GOT3 (cell line): ENCODE measurements around the gene MYRIP.
"Not testable (repeated sequence)": the region's sequence is repeated elsewhere in the genome, so short reads cannot be mapped to it uniquely, and the experiment has no call there.

ENCODE experiments used
- DNase-seq: peaks from one replicate; lab custom pipeline; 2025; ENCODE audit warnings: mixed read lengths; lab: John Stamatoyannopoulos, UW

The MYRIP gene

DNA sequence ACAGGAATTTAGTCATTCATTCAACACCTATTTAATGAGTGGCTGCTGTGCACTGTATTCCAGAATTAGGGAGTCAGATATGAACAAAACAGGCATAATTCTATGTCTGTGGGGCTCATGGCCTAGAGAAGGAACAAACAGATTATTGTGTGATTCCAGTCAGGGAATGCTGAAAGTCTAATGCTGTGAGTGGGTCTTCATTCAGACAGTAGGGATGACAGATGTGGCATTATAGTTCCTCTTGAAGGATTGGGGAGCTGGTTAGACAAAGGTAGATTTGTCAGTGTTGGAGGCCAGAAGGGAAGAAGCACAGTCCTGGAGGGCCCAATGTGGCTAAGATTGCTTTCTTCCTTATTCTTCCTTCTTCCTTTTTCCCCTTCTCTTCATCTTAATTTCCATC lies 273.7 kb downstream of the MYRIP start:
- no peak for DNase-seq

DNA sequence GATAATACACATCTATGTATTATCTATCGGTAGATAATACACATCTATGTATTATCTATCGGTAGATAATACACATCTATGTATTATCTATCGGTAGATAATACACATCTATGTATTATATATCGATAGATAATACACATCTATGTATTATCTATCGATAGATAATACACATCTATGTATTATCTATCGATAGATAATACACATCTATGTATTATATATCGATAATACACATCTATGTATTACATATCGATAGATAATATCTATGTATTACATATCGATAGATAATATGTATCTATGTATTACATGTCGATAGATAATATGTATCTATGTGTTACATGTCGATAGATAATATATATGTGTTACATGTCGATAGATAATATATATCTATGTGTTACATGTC lies 275.0 kb downstream of the MYRIP start:
- DNase-seq = not testable (repeated sequence)

DNA sequence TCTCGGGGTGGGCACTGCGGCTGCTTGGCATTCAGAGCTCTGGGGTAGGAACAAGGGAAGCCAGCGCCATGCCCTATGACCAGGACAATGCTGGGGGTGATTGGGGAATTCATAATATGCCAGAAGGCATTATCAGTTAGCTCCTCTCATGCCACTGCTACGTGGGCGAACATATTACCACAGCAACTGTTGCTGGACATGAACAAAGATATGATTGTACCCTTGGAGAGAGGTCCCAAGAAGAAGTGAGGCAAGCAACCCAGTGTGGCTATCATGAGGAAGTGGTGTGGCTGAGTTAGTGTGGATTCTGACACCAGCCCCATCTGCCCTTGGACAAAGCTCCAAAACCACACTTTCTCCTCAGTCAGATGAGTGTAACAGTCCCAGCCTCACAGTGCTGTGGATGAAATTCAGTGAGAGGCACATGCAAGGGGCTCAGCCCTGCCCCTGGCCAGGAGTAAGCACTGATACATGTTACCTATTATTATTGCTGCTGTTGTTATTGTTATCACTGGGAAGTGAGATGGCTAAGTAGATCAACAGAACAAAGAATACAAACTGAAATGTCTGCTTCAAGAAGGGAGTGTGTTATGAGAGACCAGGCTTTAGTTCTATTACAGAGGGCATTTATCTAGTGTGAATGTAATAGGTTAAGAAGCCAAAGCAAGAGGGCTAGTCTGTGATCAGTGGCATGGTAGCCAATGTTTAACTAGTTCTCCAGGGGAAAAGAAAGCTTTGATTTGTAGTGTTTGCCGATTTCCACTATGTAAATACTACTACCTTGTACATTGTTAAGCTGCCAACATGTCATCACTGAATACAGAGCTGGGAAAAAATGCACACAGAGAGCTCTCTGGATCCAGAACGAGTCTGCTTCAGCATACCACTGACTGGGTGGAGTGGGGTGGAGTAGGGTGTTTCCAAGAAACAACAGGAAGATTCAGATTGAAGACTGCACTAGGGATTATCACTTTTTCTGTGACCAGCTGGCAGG lies 277.8 kb downstream of the MYRIP start:
- DNase-seq = no peak

DNA sequence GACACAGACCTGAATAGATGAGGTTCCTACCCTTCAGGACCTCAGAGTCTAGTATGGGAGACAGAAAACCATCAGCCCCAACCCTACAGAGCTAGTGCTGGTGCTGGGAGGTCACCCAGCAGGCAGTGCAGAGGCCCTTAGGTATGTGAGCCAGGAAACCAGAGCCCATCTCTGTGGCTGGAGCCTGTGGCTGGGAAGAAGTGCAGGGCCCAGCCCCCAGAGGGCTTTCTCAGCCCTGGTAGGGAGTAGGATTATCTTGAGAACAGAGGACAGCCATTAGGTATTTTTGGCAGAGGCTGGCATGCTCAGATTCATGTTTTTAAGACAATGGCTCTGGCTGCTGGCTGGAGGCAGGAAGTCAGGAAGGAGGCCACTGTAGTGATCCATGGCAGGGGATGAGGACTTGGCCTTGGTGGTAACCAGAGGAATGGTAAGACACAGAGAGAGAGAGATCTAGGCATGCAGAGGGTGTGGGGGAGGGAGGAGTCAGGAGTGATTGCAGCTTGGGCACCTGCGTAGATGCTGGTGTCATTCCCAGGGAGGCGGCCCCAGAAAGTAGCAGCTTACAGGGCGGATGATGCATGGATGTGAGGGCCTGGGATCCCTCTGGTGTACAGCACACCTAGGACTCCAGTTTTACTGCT lies 279.2 kb downstream of the MYRIP start:
- no peak for DNase-seq

DNA sequence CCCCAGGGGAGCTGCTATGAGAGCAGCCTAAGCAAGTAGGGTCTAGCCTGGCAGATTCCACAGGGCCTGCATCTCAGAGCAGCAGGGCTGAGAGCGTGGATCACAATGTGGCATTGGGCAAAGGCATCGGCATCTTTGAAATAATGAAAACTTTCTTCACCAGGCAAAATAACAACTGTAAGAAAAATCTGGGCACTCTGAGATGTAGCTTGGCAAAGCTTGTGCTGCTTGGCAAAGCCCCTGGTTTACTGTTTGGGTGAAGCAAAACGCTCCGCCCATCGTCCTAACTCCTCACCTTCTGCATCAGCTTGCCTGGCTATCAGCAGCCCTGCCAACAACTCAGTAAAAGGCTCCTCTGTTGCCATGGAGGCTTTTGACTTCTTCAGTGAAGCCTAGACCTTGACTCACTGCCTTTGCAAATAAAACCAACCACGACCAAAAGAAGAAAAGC lies 287.3 kb downstream of the MYRIP start:
- no peak for DNase-seq

DNA sequence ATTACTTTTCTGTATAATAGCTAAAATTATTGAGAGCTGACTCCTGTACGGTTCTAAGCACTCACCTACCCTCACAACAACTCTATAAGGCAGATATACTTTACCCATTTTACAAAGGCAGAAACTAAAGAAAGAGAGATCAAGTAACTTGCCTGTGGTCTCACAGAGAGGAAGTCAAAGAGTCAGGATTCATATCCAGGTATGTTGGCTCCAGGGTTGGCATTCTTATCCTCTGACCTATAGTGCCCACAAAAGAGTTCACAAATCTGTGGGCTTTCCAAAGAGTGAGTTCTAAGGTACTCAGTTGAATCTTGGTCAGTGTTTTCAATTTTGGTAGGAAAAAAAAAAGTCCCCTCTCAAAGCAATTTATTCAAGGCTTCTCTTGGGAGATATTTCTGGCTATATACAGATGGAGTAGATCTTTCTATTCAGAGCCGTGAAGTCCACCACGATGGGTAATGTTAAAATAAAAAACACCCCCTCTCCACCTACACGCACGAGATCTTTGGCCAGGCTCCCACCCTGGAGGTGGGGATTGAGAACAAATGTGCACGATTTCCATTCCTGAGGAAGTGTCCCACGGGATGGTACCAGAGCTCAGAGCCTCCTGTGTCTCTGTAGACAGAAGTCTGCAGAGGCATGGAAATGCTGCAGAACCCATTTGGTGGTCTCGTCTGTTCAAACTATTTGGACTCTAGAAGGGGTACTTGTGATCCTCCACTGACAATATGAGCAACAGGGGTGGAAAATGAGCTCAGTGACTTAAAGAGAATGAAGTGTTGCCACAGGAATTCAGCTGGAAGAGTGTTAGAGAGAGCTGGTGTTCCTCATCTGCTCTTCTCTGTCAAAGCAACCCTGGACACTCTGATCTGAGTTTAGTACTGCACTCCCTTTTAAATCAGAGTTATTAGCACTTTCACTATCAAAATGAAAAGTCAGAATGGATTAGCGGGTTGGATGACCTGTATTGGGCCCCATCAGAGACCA lies 288.0 kb downstream of the MYRIP start:
- no peak for DNase-seq

DNA sequence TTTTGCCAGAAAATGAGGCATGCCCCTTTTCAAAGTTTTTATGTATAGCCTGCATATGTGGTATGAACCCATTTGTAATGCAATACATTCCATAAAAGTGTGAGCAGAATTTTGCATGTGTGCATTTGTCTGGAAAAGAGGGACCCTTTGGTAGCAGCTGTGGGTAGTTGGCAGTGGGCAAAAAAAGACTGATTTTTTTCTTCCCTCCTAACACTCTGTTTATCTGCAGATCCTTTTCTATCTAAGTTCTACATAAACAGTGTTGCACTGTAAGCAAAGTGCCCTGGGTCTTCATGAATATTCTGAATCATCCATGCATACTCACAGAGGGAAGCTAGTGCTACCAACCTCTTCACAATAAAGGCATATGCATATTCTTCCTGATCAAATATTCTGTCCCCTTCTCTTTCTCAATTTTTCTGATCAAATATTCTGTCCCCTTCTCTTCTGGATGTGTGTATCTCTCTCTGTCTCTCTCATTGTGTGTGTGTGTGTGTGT lies 288.9 kb downstream of the MYRIP start:
- DNase-seq = no peak

DNA sequence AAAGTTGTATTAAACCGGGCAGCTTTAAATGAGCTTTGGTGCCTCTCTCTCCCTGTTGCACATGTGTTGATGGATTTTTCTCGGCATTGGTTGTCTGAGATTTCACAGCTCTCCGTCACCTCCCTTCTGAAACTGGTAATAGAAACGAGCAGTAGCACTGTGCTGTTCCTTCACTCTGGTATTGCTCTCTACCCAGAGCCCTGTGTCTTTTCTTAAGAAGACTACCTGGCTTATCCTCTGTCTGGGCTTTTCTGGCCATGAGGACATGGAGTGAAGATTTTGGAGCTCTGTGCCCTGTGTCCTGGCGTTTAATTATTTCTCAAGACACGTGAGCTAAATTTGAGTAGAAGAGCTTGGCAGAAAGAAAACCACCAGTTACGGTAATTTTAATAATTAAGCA lies 290.5 kb downstream of the MYRIP start:
- DNase-seq = no peak

DNA sequence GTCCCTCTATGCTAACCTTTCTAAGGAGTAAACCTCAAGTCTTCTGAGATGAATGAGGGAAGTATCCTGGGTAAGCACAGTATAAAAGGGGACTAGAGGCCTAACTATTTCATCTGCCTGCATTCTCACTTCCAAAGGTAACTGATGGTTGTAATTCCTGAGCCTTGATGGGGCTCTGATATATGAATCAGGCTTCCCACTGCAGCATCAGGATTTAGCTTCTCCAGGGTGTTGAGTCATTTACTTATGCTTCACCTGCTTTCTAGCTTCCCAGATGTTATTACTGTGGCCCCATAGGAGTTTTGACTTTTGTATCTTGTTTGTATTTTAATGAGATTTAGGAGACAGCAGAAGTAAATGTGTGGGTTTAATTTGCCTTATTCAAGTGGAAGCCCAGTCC lies 292.8 kb downstream of the MYRIP start:
- DNase-seq = no peak

DNA sequence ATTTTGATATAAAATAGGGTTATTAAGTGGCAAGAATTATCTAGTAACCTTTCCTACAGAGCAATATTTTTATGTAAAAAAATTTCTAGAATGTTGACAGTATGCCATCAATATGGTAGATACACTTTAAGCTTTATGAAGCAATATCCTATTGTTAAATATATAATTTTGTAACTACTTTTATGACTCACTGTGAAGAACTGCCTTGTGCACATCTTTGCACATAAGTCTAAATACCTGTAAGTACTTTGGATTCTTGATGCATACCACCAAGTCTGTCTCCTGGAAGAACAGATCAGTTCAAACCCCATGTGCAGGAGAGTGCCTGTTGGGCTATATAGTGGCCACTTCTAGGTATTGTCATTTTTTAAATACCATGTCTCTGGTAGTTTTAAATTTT lies 294.4 kb downstream of the MYRIP start:
- DNase-seq = no peak

DNA sequence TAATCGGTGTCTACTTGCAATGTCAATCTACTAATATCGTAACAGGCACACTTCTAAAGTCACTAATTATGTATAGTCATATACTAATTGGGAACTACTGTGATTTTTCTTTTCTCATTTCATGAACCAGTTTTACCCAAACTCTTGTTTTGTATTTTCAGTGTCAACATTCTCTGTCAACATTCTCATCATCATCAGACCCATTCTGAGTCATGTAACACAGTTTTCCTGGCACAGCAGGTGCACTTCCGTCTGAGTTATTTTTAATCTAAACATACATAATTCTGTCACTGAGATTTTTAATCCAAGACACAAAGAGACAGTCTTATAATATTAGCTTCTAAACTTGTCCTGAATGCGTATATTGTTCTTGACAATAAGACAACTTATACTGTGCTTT lies 295.0 kb downstream of the MYRIP start:
- DNase-seq = no peak

DNA sequence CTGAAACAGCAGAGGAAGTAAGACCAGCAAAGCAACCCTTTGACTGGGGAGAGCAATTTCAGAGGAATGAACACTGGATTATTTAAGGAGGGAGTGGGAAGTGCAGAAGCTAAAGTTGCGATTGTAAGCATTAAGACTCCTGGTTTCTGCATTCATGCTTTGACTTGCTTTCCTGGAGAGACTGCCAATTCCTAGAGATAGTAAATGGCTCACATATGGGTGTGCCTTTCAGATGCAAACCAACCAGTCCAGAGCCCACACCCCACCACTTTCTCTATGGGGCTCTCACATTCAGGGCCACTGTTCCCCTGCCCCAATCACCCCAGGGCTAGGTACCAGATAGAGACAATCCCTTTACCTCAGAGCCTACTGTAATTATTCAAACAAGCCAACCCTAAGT lies 299.2 kb downstream of the MYRIP start:
- no peak for DNase-seq

DNA sequence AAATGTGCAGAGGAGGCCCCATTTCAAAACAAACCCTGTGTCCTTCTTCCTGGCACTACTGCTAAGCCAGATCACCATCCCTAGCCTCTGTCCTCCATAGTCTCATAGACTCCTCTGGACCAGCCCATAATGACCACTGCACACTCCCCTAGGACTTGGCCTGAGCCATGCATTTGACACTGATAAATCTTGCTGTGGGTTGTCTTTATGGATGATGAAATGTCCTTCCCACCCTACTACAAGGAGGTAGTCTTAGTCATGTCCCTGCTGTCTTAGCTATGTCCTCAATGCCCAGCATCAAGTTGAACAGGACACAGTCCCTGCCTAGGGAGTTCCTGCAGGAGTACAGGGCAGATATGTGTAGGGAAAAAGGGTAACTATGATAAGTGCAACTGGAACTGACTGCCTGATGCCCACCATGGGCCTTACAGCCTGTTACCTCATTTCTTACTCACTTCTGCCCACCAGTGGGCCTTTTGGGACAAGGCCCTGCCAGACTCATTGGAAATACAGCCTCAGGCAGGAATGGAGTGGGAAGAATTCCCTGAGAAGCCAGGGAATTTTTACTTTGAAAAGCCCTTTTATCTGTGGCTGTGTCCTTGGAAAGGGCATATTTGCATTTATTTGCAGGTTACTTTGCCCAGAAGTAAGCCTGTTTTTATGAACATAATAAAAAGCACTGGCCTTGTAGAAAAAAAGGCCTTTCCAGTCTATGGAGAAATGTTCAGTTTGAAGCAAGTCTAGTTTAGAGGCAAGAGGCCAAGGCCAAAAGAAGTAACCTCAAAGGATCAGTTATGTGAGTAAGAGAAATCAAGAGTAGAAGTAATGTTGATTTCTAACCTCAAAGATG lies 300.5 kb downstream of the MYRIP start:
- DNase-seq = no peak

DNA sequence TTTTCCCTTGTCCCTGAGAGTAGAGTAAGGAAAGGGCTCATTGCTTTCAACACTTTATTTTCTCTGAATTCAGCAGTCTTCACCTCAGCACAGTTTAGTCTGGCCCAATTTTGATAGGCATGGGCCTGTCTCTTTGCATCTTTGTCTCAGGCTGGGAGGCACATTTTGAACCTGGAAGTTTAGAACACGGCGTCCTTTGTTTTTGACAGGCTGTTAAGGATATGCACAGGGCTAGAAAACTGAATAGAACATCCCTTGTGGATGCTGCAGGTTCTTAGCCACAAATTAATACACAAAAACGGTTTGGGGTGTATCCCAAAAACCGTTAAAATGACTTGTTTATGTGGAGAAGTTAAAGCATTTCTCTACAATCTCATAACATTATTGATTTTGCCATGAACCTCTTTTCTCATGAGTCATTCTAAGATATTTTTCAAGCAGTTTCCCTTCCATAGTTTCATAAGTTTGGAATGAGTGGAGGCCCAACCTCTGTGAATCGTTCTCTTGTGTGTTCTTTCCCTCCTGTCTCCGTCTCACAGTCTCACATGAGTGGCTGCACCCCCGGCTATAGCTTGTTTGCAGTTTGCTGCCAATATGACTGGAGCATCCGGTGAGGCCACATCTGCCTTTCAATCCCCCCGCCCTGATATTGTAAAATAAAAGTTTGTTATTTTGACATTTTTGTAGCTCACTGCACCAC lies 307.2 kb downstream of the MYRIP start:
- no peak for DNase-seq

DNA sequence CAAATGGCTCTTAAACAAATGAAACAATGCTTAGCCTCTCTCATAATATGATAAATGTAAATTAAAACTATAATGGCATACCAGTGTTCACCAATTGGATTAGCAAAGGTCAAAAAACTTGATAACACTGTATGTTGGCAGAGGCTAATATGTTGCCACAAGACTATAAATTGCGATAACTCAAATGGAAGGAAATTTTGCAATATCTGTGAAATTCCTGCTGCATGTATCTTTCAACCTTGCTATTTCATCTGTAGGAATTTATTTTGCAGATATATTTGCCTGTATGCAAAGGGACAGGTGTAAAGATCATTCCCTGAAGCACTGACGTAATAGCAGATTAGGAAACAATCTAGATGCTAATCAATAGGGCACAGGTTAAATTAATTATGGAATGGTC lies 308.7 kb downstream of the MYRIP start:
- no peak for DNase-seq

DNA sequence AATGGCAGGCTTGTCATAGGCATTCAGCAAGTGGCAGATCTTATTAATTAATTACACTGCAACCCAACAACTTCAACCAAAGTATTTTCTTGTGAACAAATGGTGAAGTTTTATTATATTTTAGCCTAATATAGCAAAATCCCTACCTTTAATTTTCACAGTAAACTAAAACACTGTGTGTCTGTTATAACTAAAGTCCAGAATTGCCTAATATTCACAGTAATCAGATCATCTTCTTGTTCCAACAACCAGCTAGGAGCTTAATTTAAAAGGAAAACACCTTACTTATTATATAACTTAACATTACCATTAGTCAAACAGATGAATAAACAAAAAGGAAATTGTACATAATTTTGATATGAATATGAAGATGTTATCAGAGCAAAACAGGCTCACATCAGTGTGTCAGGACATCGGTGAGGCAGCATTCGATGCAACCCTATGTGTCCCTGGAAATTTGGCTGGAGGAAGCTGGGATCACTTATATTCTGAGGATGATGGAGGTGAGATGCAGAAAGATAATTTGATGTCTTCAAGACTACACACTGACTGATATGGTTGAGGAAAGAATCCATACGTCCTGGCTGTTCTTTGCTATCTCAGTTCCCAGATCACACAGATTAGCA lies 310.8 kb downstream of the MYRIP start:
- no peak for DNase-seq

DNA sequence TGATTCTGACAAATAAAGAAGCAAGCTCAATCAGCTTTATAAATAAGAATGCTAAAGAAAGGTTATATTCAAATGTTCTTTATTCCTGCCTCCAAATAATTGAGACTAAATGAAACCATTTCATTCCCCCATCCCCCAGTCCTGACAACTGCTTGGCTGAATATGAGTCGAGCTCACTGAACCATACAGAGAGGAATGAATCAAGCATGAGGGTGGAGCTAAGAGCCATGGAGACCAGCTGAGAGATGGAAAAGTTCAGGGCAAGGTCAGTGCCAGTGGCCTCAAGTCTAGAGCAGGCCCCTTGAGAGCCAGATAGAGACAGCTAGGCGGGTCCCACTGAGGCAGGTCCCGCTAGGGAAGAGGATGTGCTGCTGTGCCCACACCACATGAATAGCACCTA lies 311.4 kb downstream of the MYRIP start:
- no peak for DNase-seq

DNA sequence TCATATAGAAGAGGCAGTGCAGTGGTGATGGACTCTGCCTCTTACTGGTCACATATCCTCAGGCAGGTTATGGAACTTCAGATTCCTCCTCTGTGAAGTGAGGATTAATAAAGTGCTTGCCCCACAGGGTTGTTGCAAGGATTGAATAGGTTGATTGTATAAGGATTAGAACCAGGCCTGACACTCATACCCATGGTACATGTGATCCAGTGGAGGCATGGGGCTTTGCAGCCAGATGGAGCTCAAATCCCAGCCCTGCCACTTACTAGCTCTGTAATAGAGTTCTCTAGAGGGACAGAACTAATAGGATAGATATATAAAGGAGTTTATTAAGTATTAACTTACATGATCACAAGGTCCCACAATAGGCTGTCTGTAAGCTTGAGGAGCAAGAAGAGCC lies 315.5 kb downstream of the MYRIP start:
- DNase-seq = no peak

DNA sequence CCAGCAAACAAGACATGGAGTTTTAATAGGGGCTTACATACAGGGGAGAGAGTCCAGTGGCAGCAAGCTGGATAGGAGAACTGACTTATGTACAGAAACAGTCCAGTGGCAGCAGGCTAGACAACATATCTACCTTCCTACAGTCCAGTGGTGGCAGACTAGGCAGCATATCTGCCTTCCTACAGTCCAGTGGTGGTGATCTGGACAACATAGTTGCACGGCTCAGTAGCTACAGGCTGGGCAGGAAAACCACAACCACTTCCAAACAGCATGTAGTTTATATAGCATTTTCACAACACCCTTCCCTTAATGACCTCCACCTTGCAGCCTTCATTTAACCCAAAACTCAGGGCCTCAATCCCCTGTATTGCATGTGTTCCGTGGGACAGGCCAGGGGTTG lies 318.8 kb downstream of the MYRIP start:
- DNase-seq = no peak

DNA sequence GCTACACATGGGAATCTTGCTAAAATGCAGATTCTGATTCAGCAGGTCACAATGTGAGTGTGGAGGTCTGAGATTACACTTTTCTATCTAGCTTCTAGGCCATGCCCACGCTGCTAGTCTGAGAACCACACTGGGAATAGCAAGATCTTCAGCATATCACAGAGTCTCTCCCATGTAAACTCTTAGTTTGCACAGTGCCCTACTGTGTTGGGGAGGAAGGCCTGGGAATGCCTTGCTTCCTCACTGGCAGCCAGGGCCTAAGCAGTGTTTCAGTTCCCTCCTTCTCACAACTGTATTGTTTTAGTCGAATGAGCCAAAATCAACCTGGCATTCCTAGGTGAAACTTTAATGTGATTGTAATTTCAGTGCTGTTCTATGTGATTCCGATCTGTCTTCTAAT lies 320.1 kb downstream of the MYRIP start:
- no peak for DNase-seq
